Small intestine (tissue), 7 donors: Measurements from ENCODE around the gene UCHL3. TPM values are rescaled to one million over a fixed set of nuclear protein-coding genes. Genes with fewer than 3 reads are reported as not detected.

Experiments used
- DNase-seq, 2 donors: peaks; one replicate each; pipeline versions ENCODE4 v3.0.0 to v3.0.0-alpha.2; 2013
- FAIRE-seq: peaks from 2 replicates; lab custom pipeline; 2012; peaks lifted over from hg19 to GRCh38; lab: Jason Lieb, UNC
- H3K27ac ChIP-seq, 3 donors: one replicate each; pipeline ENCODE4 v1.5.1; 2013; ENCODE audit warnings: low read length in 2 of 3, mild to moderate bottlenecking in 2 of 3, control low read depth in 1 of 3, inconsistent platforms in 1 of 3, low read depth in 1 of 3, moderate library complexity in 1 of 3
- H3K27me3 ChIP-seq, 3 donors: one replicate each; pipeline ENCODE4 v1.6.1; 2013; ENCODE audit warnings: low read length in 3 of 3, inconsistent platforms in 1 of 3; ENCODE audit not compliant: control insufficient read depth in 3 of 3, insufficient read depth in 3 of 3
- H3K36me3 ChIP-seq, 3 donors: one replicate each; pipeline ENCODE4 v1.6.1; 2013; ENCODE audit warnings: low read length in 3 of 3, inconsistent platforms in 1 of 3, low read depth in 1 of 3, mild to moderate bottlenecking in 1 of 3, moderate library complexity in 1 of 3; ENCODE audit not compliant: control insufficient read depth in 3 of 3, insufficient read depth in 2 of 3
- H3K4me1 ChIP-seq, 3 donors: one replicate each; pipeline ENCODE4 v1.6.1; 2013; ENCODE audit warnings: low read length in 2 of 3, inconsistent platforms in 1 of 3, low read depth in 1 of 3, mild to moderate bottlenecking in 1 of 3, moderate library complexity in 1 of 3; ENCODE audit not compliant: control insufficient read depth in 3 of 3, insufficient read depth in 2 of 3
- H3K4me3 ChIP-seq, 3 donors: one replicate each; pipeline ENCODE4 v1.5.1; 2013; ENCODE audit warnings: low read length in 3 of 3, control low read depth in 1 of 3, inconsistent platforms in 1 of 3, low read depth in 1 of 3, mild to moderate bottlenecking in 1 of 3, moderate library complexity in 1 of 3
- H3K9me3 ChIP-seq, 2 donors: one replicate each; pipeline ENCODE4 v1.6.1; 2013; ENCODE audit warnings: low read depth in 1 of 2, low read length in 1 of 2; ENCODE audit not compliant: control insufficient read depth in 2 of 2, insufficient read depth in 1 of 2
- WGBS, 3 donors: extraction: QIAGEN DNeasy Blood & Tissue Kit; methylation state at CpG; one replicate each; pipeline ENCODE4 v1.1.7; 2013; 5-methylcytosine and 5-hydroxymethylcytosine counted together
- polyA plus RNA-seq, 4 donors: library from polyadenylated mRNA; stranded (reverse) in 3 of 4; unstranded in 1 of 4; fragments of 200-250 nt in 3 of 4; fragments of 120-200 nt in 1 of 4; gene quantifications; one replicate each; pipeline versions ENCODE4 v1.2.1 to v1.2.3, GENCODE V29; 2013
- donor health status: healthy with polysubstance abuse.
- donor health status: control.
- donor health status: control.
- donor health status: Bipolar disorder and iron deficiency.
- donor health status: healthy.

Gene UCHL3
- polyA plus RNA-seq, 4 donors, result 30.3 to 63.2 (median 41.8) TPM

GRCh38 chr13:75513271-75513670, 36.3 kb upstream of the UCHL3 start:
- H3K4me1 ChIP-seq, result no peaks in the 10 kb centered on the region
- 81 to 91% (median 88%) methylated on average over 5 of the region's 5 CpGs for WGBS, 3 donors
- H3K27me3 ChIP-seq, result no peaks in the 10 kb centered on the region
- no peak for DNase-seq
- no peak for FAIRE-seq
- peaks cover 0 to 4% of the 10 kb centered on the region in 2 donors for H3K9me3 ChIP-seq
- H3K4me3 ChIP-seq, result no peak overlapping the region
- H3K36me3 ChIP-seq, result no peaks in the 10 kb centered on the region
- no peak overlapping the region for H3K27ac ChIP-seq

DNA sequence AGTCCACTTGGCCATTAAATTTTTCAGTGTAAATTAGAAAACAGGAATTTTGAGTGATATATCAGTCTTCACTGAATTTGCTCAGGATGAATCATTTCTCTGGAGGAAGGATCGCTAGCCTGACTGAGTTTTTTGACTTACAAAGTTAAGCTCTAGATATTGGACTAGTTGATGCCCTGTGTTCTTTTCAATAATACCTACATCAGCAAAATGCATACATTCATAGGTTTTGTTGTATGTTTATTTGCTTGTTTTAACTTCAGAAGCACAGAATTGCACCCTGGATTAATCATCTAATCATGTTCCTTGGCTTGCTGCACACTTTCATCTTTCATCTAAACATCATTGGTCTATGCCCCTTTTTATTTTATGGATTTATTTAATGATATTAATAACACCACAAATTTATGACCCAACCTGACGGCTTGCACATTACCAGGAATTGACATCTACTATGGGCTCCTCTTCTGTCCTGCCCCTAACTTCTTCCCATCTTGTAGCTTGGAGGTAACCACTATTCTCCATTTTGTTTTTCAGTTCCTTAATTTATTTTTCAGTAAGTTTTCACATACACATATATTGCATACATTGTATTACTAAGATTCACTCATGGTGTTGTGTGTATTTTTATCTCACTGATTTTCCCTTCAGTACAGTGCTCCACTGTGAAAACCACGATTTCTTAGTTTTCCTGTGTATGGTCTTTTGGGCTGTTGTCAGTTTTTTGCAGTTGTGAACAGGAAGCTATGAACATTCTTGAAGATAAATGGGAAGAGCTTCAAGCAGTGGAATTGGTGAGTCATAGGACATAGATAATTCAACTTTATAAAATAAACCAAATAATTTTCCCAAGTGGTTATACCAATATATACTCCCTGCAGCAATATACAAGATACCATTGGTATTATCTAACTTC, 35.3 kb upstream of the UCHL3 start:
- Histone ChIP-seq H3K9me3 (peaks cover 0 to 5% of the 10 kb centered on the region in 2 donors), H3K27ac (no peak overlapping the region), H3K4me1 (no peaks in the 10 kb centered on the region), H3K4me3 (no peak overlapping the region), H3K27me3 (no peaks in the 10 kb centered on the region), H3K36me3 (no peaks in the 10 kb centered on the region)
- 76 to 90% (median 82%) methylated on average over 3 of the region's 3 CpGs for WGBS, 3 donors
- DNase-seq, result no peak
- no peak for FAIRE-seq

DNA sequence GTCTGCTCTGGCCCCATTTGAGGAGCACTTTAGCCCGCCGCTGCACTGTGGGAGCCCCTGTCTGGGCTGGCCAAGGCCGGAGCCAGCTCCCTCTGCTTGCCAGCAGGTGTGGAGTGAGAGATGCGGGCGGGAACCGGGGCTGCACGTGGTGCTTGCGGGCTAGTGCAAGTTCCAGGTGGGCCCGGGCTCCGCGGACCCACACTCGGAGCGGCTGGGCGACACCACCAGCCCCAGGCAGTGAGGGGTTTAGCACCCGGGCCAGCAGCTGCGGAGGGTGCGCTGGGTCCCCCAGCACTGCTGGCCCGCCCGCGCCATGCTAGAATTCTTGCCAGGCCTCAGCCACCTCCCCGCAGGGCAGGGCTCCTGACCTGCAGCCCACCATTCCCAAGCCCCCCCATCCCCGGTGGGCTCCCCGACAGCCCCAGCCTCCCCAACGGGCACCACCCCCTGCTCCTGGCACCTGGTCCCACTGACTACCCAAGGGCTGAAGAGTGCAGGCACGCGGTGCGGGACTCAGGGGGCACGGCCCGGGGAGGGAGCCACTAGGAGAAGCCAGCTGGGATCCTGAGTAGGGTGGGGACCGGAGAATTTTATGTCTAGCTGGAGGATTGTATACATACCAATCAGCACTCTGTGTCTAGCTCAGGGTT, 31.0 kb upstream of the UCHL3 start:
- Histone ChIP-seq H3K27ac (no peak overlapping the region), H3K9me3 (peaks cover 0 to 19% of the 10 kb centered on the region in 2 donors), H3K36me3 (no peaks in the 10 kb centered on the region), H3K27me3 (no peaks in the 10 kb centered on the region), H3K4me1 (no peaks in the 10 kb centered on the region), H3K4me3 (no peak overlapping the region)
- DNase-seq (no peak), FAIRE-seq (no peak)
- WGBS, 3 donors, result 94 to 99% (median 95%) methylated on average over 22 to 30 of the region's 30 CpGs

DNA sequence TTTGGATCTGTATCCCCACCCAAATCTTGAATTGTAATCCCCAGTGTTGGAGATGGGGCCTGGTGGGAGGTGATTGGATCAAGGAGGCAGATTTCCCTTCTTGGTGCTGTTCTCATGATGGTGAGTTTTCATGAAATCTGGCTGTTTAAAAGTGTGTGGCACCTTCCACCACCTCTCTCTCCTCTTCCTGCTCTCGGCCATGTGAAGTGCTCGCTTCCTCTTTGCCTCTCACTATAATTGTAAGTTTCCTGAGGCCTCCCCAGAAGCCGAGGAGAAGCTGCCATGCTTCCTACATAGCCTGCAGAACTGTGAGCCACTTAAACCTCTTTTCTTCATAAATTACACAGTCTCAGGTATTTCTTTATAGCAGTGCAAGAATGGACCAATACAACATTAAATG, 27.6 kb upstream of the UCHL3 start:
- no peak for DNase-seq
- Histone ChIP-seq H3K4me3 (no peak overlapping the region), H3K9me3 (peaks cover 0 to 15% of the 10 kb centered on the region in 2 donors), H3K27ac (no peak overlapping the region), H3K36me3 (peaks cover 0 to 3% (median 3%) of the 10 kb centered on the region in 3 donors), H3K4me1 (no peaks in the 10 kb centered on the region), H3K27me3 (no peaks in the 10 kb centered on the region)
- WGBS, 3 donors, result 74 to 86% (median 85%) methylated on average over 3 of the region's 3 CpGs
- FAIRE-seq, result no peak

- H3K9me3 ChIP-seq, result no peaks in the 10 kb centered on the region
- no peaks in the 10 kb centered on the region for H3K27me3 ChIP-seq
- no peak overlapping the region for H3K4me3 ChIP-seq
- H3K4me1 ChIP-seq, result peaks cover 0 to 3% (median 0%) of the 10 kb centered on the region in 3 donors
- H3K27ac ChIP-seq, result no peak overlapping the region
- H3K36me3 ChIP-seq, result peaks cover 0 to 10% (median 0%) of the 10 kb centered on the region in 3 donors
- DNase-seq (peak; percentile 54 to 80), FAIRE-seq (no peak)
Observed at GRCh38 chr13:75530549-75530961, 19.0 kb upstream of the UCHL3 start.

DNA sequence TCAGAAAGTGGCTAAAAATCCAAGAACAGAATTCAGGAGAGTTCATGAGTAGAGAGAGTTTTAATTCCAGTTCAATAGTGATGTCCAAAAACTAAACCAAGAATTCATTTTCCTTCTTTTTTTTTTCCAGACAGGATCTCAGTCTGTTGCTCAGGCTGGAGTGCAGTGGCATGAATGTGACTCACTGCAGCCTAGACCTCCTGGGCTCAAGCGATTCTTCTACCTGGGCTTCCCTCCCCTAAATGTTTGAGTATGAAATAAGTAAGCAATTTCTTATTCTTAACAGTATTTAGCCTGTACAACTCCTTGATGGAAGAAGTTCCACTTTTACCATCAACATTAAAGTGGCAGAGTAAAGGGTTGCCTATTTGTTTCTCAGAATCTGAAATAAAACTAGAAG, 15.7 kb upstream of the UCHL3 start:
- H3K4me3 ChIP-seq, result no peak overlapping the region
- H3K9me3 ChIP-seq, result no peaks in the 10 kb centered on the region
- peaks cover 0 to 10% (median 0%) of the 10 kb centered on the region in 3 donors for H3K36me3 ChIP-seq
- FAIRE-seq, result no peak
- DNase-seq, result no peak
- peaks cover 3 to 9% (median 7%) of the 10 kb centered on the region in 3 donors for H3K4me1 ChIP-seq
- 96 to 100% (median 98%) methylated on average over 1 of the region's 1 CpG for WGBS, 3 donors
- no peak overlapping the region for H3K27ac ChIP-seq
- no peaks in the 10 kb centered on the region for H3K27me3 ChIP-seq

- FAIRE-seq (no peak), DNase-seq (peak; percentile 82 to 90)
- 0 to 1% (median 0%) methylated on average over 51 of the region's 51 CpGs for WGBS, 3 donors
- peak within 1 kb of the TSS; percentile 28 to 75 (median 57) for H3K27ac ChIP-seq
- H3K36me3 ChIP-seq, result peaks cover 0 to 10% (median 0%) of the 10 kb centered on the region in 3 donors
- H3K4me1 ChIP-seq, result peaks cover 0 to 9% (median 7%) of the 10 kb centered on the region in 3 donors
- peak within 1 kb of the TSS; percentile 56 to 93 (median 89) for H3K4me3 ChIP-seq
- no peaks in the 10 kb centered on the region for H3K27me3 ChIP-seq
- no peaks in the 10 kb centered on the region for H3K9me3 ChIP-seq
Observed at GRCh38 chr13:75537401-75538365, 11.9 kb upstream of the UCHL3 start, which contains the start of gene COMMD6. TSS of gene COMMD6 (minus strand) at chr13:75537841. CDS start at chr13:75537805, 36 bp downstream.
